ENCODE results near the gene INO80C. TPM values are rescaled to one million over a fixed set of nuclear protein-coding genes. Genes with fewer than 3 reads are reported as not detected.
A peak's percentile ranks its signal among the peaks of the same experiment; 100 is the strongest.

Gene INO80C, protein sequence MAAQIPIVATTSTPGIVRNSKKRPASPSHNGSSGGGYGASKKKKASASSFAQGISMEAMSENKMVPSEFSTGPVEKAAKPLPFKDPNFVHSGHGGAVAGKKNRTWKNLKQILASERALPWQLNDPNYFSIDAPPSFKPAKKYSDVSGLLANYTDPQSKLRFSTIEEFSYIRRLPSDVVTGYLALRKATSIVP
- 29.2 to 33.2 TPM (median 30.0 TPM) in 3 replicates for total RNA-seq

DNA sequence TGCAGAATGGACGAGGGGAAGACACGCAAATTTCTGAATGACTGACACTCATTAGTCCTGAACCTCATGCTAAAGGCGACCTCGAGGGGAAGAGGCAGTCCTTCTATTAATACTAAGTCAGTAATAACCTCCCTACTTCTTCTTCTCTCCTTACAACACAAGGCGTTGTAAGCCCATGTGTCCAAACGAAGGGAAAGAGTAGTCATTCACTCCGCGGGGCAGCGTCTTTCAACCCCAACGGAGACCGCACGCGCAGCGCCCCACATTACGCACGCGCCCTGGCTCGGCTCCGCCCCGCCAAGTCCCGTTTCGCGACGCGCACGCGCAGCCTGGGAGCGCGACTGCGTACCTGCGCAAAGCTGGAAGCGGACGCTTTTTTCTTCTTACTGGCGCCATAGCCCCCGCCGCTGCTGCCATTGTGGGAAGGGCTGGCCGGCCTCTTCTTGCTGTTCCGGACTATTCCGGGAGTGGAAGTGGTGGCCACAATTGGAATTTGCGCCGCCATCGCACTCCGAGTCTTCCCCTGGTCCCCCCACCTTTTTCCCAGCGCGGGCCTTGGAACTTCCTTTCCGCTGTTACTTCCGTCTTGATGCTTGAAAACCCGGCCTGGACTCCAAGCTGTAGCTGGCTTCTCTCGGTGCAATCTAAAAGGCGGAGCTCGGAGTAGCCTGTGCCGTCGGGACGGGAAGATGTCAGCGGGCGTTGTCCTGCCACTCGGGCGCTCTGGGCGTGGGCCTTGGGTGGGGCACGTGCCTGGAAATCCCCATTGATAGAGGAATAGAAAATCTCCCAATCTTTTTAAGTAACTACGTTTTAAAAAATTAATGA is at the start of gene INO80C:
TSS of gene INO80C (minus strand) at position 591 of the 828 bp plus-strand sequence. CDS start at position 505, 86 bp downstream.
- no peaks in the 10 kb centered on the region for H3K27me3 Mint-ChIP-seq (ENCODE audit: low read depth)
- H3K27ac Mint-ChIP-seq: peak within 1 kb of the TSS; percentile 100
- H3K4me1 Mint-ChIP-seq: peaks cover 42% of the 10 kb centered on the region
- no peaks in the 10 kb centered on the region for H3K9me3 Mint-ChIP-seq
- TF ChIP-seq, protein P1, sequence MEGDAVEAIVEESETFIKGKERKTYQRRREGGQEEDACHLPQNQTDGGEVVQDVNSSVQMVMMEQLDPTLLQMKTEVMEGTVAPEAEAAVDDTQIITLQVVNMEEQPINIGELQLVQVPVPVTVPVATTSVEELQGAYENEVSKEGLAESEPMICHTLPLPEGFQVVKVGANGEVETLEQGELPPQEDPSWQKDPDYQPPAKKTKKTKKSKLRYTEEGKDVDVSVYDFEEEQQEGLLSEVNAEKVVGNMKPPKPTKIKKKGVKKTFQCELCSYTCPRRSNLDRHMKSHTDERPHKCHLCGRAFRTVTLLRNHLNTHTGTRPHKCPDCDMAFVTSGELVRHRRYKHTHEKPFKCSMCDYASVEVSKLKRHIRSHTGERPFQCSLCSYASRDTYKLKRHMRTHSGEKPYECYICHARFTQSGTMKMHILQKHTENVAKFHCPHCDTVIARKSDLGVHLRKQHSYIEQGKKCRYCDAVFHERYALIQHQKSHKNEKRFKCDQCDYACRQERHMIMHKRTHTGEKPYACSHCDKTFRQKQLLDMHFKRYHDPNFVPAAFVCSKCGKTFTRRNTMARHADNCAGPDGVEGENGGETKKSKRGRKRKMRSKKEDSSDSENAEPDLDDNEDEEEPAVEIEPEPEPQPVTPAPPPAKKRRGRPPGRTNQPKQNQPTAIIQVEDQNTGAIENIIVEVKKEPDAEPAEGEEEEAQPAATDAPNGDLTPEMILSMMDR (IDR thresholded peaks at IDR 0.05; ENCODE audit: unreplicated experiment): no peak
- peak; percentile 85 to 93 for DNase-seq (ENCODE audit: low spot score in 2 of 2, unreplicated experiment in 2 of 2)
- H3K4me3 Mint-ChIP-seq: peak within 1 kb of the TSS; percentile 99
- H3K36me3 Mint-ChIP-seq: no peaks in the 10 kb centered on the region

DNA sequence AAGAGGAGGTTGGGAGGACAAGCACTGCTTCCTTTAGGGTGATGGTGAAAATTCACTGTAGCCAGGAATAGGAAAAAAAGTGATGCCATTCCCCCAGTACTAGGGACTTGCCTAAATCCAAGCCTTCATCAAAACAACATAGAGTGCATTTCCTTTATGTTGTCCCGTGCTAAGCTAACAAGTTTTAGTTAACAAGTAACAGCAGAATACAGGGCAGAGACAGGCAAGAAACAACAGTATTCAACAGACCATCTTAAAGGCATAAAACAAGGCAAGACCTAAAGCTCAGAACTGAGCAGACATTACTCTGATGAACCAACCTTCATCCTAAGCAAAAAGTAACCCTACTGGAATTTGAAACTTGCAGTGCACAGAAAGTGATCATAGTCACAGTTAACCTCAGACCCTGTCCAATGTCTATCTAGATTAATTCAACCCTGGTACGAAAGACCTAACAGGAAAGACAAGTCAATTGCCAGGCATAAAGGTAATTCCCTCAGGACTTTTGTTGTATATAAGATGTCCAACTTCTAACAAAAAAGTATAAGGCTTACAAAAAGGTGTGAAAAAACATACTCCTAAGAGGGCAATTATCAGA is 49.3 kb upstream of the INO80C start:
- no peak overlapping the region for H3K27ac Mint-ChIP-seq
- DNase-seq (ENCODE audit: low spot score in 2 of 2, unreplicated experiment in 2 of 2): no peak
- peaks cover 18% of the 10 kb centered on the region for H3K9me3 Mint-ChIP-seq
- peaks cover 1% of the 10 kb centered on the region for H3K36me3 Mint-ChIP-seq
- TF ChIP-seq, protein P1 (IDR thresholded peaks at IDR 0.05; ENCODE audit: unreplicated experiment): no peak
- peaks cover 4% of the 10 kb centered on the region for H3K4me1 Mint-ChIP-seq
- H3K27me3 Mint-ChIP-seq (ENCODE audit: low read depth): no peaks in the 10 kb centered on the region
- no peak overlapping the region for H3K4me3 Mint-ChIP-seq

DNA sequence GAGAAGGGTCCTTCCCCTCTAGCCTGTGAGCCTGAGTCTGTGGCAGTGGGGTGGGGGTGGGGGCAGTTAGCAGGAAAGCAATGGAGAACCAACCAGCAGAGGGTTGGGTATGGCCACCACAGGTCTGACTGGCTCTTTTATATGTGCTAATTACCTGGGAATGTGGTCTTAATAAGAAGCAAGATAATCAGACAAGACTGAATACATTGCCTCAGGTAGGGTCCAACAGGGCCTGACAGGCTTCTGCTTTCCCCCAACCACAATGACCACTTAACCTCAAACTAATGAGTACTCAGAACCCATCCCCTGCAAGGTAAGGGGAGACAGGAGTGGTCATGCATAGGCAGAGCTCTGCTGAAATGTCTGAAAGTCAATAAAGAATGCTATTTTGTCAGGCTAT is 44.6 kb upstream of the INO80C start:
- Mint-ChIP-seq H3K27me3 (ENCODE audit: low read depth) (no peaks in the 10 kb centered on the region), H3K4me3 (no peak overlapping the region), H3K4me1 (peaks cover 17% of the 10 kb centered on the region), H3K9me3 (peaks cover 16% of the 10 kb centered on the region), H3K36me3 (peaks cover 4% of the 10 kb centered on the region), H3K27ac (no peak overlapping the region)
- TF ChIP-seq, protein P1 (IDR thresholded peaks at IDR 0.05; ENCODE audit: unreplicated experiment): no peak
- no peak for DNase-seq (ENCODE audit: low spot score in 2 of 2, unreplicated experiment in 2 of 2)

DNA sequence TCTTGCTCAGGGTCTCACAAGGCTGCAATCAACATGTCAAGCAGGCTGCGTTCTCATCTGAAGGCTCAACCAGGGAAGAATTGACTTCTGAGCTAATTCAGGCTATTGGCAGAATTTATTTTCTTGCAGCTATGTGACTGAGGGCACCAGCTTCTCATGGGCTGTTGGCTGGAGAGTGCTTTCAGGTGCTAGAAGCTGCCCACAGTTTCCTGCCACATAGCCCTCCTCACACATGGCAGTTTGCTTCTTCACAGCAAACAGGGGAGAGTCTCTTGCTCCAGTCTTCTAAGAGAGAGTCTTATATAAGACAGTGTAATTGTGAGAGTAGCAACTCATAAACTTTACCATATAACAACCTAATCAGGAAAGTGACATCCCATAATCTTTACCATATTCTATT is 37.5 kb upstream of the INO80C start:
- no peak for DNase-seq (ENCODE audit: low spot score in 2 of 2, unreplicated experiment in 2 of 2)

DNA sequence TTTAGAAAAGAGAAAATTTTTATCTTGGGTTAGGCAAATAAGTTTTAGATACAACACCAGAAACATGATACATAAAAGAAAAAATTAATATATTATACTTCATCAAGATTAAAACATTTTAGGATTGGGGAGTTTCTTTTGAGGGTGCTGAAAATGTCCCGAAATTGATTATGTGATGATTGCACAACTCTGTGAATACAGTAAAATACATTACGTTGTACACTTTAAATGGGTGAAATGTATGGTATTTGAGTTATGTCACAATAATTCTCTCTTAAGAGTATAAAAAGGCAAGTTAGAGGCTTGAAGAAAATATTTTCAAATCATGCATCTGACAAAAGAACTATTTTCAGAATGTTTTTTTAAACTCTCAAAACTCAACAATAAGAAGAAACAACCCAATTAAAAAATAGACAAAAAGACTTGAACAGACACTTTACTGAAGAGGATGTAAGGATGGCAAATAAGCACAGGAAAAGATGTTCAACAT is 36.2 kb upstream of the INO80C start:
- H3K4me1 Mint-ChIP-seq: peaks cover 2% of the 10 kb centered on the region
- H3K27ac Mint-ChIP-seq: no peak overlapping the region
- TF ChIP-seq, protein P1 (IDR thresholded peaks at IDR 0.05; ENCODE audit: unreplicated experiment): no peak
- H3K4me3 Mint-ChIP-seq: no peak overlapping the region
- H3K9me3 Mint-ChIP-seq: peaks cover 44% of the 10 kb centered on the region
- no peak for DNase-seq (ENCODE audit: low spot score in 2 of 2, unreplicated experiment in 2 of 2)
- peaks cover 10% of the 10 kb centered on the region for H3K36me3 Mint-ChIP-seq
- H3K27me3 Mint-ChIP-seq (ENCODE audit: low read depth): no peaks in the 10 kb centered on the region

More for the DNA sequence above, 37.5 kb upstream of the INO80C start:
- no peak overlapping the region for H3K4me3 Mint-ChIP-seq
- H3K27ac Mint-ChIP-seq: no peak overlapping the region
- TF ChIP-seq, protein P1 (IDR thresholded peaks at IDR 0.05; ENCODE audit: unreplicated experiment): no peak
- no peaks in the 10 kb centered on the region for H3K27me3 Mint-ChIP-seq (ENCODE audit: low read depth)
- H3K4me1 Mint-ChIP-seq: peaks cover 2% of the 10 kb centered on the region
- H3K36me3 Mint-ChIP-seq: peaks cover 10% of the 10 kb centered on the region
- H3K9me3 Mint-ChIP-seq: peaks cover 41% of the 10 kb centered on the region

Data from mesothelial cell of epicardium (in vitro differentiated cells).